Measurements from ENCODE around the gene ERN1.
A peak's percentile ranks its signal among the peaks of the same experiment; 100 is the strongest.

The ERN1 gene

GRCh38 chr17:64134216-64134970 lies 4.4 kb upstream of the ERN1 start:
- no peak for DNase-seq

- DNase-seq = peak; percentile 92
Measured at GRCh38 chr17:64133546-64134215, 3.7 kb upstream of the ERN1 start.

- DNase-seq = no peak
Measured at GRCh38 chr17:64131606-64132270, 1.8 kb upstream of the ERN1 start.

DNA sequence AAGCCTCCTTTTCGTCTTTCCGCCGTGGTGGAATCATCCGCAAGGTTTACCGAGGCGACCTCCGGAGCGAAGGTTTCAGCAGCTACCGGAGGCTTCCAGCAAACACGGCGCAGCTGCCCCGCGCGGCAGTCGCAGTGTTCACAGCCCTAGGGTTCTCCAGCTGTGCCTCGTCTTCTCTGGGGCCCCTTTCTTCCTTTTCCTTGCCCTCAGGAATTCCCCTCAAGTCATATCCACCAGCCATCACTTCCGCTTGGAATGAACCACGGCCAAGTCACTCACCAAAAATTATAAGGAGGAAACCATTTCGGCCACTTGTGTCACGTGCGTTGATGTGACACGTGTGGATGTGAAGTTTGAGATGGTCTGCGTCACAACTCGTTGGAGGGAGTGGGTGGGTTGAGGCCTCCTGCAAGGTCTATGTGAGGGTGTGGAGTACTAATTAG lies 636 bp upstream of the ERN1 start:
- no peak for DNase-seq

DNA sequence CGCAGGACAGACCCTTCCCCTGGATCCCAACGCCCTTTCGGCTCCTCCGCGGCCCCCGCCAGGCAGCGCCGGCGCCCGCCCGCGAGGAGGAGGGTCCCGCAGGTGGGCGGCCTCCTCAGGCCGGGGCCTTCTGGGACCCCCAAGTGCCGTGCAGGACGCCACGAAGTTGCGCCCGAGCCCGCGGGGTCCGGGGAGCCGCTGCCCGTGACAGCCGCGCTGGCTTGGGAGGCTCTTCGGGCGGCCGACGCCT lies 504 bp downstream of the ERN1 start:
- DNase-seq = no peak

DNA sequence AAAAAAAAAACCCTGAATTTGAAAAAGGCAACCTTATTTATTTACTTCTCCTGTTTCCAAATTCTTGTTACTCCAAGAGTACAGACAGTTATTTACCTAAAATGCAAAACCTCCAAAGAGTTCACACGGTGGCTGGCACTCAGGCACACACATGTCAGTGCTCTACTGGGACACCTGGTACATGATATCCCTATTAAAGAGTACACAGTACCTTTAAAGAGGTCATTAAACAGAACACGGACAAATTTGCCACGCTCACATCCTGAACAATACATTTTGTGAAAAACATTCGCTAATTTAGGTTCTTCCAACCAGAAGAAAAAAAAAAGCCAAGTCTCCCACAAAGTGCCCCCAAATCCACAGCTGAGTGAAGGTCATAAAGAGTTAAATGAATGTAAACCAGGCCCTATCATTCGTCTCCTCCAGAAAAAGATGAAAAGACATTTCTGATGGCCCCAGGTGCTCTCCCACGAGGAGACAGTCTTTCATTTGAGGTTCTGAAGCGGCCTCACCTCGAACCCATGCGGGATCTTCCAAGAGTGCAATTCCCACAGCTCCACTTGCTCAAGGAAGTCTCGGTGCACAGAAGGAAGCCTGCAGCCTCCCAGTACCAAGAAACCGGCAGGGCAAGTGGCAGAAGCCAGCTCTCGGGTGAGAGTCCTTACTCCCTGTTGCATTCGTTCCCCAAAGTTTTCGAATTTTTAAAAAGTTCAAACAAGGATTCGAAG lies 993 bp downstream of the ERN1 start:
- peak; percentile 50 for DNase-seq

GRCh38 chr17:64126918-64127317 lies 3.0 kb downstream of the ERN1 start:
- DNase-seq = no peak

GRCh38 chr17:64125937-64126336 lies 4.0 kb downstream of the ERN1 start:
- DNase-seq = no peak

DNA sequence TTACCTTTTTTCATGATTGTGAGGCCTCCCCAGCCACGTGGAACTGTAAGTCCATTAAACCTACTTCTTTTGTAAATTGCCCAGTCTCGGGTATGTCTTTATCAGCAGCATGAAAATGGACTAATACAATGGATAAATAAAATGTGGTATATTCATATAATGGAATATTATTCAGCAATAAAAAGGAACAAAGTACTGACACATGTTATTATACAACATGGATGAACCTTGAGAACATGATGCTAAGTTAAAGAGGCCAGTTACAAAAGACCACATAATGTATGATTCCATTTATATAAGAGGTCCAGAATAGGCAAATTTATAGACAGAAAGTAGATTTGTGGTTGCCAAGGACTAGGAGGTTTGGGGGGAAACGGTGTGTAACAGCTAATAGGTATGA lies 5.3 kb downstream of the ERN1 start:
- DNase-seq = no peak

DNA sequence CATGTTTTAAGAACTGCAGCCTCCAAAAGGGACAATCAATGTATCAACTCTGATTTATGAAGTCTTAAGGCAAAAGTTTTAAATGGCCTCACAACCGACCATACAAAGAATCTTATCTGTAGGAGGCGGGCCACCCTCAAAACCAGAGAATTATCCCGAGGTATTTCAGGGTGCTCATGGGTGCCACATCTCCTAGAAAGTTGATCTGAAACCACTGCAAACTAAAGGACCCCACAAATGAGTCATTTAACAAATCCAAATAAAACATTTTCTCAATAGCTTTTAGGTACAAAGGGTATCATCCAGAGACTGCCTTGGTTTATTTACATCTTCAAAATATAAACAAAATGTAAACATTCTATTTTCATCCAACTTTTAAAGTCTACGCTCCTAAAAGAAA lies 6.8 kb downstream of the ERN1 start:
- DNase-seq = no peak

DNA sequence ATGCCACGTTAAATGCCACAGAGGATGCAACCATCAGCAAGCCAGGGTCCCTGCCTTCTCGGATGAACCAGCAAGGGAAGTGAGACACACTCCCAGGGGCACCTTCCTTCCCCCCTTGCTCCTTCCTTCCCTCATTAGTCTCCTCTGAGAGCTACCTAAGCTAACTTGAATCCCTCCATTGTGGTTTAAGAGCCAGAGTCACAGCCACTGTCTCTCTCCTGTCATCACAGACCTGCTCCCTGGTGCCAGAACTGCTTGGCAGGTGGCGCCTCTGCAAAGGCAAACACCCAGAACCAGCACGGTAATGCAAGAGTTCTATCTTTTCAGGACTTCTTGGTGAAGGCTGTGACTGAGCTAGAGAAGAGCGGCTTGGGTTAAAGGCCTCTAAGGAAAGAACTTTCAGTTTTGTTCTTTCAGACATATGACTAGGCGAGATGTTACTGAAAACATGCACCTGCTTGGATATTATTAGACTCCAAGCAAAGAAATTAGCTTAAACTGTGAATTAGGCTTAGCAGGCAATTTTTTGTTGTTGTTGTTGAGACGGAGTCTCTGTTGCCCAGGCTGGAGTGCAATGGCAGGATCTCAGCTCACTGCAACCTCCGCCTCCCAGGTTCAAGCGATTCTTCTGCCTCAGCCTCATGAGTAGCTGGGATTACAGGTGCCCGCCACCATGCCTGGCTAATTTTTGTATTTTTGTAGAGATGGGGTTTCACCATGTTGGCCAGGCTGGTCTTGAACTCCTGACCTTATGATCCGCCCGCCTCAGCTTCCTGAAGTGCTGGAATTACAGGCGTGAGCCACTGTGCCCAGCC lies 8.8 kb downstream of the ERN1 start:
- DNase-seq = peak; percentile 40

DNA sequence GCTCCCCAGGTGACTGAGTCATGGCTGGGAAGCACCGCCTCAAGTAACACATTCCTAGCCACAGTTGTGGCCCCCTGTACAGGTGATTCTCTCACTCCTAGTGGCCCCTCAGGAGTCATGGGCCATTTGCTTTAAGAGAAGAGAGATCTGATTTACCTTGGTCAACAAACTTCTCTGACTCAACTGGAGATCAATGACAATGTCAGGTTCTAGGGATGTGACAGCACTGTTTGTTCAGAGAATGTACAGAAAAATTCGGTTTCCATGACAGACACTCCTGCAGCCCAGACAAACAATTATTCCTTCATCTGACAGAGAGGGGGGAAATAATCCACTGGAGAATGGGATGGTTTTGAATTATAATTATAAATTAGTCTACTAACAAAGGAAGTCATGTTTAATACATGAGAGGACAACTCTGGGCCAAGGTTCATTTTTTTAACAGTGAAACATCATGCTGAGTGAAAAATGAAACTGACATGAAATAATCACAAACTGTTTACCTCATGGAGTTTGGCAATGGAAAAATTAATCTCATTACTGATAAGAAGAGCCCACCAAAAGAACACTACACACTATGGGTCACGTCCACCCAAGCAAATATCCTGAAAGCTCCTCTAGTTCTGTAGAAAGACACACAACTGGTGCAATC lies 9.7 kb downstream of the ERN1 start:
- no peak for DNase-seq

- peak; percentile 89 for DNase-seq
Measured at GRCh38 chr17:64117981-64118979, 11.7 kb downstream of the ERN1 start.

GRCh38 chr17:64115822-64116534 lies 14.0 kb downstream of the ERN1 start:
- peak; percentile 70 for DNase-seq

DNA sequence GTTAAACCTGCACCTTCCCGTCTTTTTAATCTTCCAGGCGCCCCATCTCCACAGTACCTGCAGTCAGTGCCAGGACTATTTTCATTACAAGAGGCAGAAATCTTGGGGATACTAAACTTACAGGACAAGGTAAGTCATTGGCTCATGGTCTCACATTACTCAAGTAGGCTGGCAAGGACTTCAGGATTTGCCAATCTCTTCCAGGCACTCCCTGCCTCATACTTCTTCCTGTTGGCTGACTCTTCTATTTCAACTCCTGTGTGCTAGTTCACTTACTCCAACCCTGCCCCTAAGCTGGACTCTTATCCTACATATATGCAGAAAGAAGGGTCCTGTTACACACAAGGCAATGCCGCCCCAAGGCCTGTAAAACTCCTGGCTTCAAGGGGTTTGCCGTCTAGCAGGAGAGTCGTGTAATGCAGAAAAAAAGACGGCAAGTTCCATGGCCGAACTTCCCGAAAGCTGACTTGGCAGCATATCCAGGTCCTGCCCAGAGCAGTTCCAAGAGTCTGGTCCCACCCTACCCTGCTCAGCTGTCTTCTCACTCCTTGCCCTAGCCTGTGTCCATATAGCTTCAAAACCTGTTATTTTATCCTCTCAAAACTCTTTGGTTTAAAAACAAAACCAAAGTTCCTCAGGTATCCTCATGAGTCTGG lies 14.8 kb downstream of the ERN1 start:
- DNase-seq = no peak

DNA sequence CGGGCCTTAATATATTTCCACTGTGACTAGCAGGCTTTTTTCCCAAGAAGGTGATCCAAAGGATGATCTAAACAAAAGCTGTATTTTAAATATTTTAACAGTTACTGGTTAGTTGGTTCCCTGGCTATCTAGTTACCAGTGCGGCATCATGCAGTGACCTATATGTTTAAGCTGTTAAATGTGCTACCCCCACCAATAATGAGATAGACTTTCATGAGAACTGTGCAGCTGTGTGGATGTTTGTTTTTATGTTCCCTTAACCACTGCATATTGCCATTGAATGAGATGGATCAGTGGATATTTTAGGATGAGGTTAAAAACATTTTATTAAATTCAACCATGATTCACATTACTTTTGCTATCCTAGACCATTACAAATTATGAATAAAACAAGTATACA lies 16.9 kb downstream of the ERN1 start:
- DNase-seq = no peak

DNA sequence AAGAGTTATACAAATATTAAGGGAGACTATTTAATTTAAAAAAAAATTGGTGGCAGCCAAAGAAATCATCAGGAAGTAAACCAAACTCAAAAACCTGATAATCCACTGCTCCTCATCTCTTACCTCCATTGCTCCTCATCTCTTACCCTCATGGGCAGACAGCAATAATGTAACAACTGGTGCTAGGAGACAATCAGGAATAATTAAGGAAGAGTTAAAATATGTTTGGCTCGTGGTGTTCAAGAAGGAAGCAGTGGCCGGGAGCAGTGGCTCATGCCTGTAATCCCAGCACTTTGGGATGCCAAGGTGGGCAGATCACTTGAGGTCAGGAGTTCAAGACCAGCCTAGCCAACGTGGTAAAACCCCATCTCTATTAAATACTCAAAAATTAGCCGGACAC lies 18.1 kb downstream of the ERN1 start:
- no peak for DNase-seq

GRCh38 chr17:64110379-64111152 lies 19.4 kb downstream of the ERN1 start:
- peak; percentile 88 for DNase-seq

GRCh38 chr17:64109400-64109799 lies 20.5 kb downstream of the ERN1 start:
- DNase-seq = no peak
